MCF 10A (cell line): Measurements from ENCODE around the gene CD99. TPM values are rescaled to one million over a fixed set of nuclear protein-coding genes. Genes with fewer than 3 reads are reported as not detected.
A peak's percentile ranks its signal among the peaks of the same experiment; 100 is the strongest.

Source experiments
- BruUV-seq: library from RNA; stranded (reverse); fragments of 400-500 nt; replicated peaks from 2 replicates; lab custom pipeline; 2021; lab: Mats Ljungman, UMichigan
- CTCF ChIA-PET: fragments of 300-600 bp; sonication (Branson Sonifier 250); formaldehyde crosslinking; extraction: SDS; loops from one replicate; lab custom pipeline; 2021; ENCODE audit warnings: antibody characterized with exemption, inconsistent platforms; lab: Yijun Ruan, JAX
- POLR2A ChIA-PET: fragments of 300-600, 350-650 bp; sonication (Branson Sonifier 250); formaldehyde crosslinking; extraction: SDS; loops from one replicate; lab custom pipeline; 2020; ENCODE audit warnings: antibody characterized with exemption, inconsistent platforms; lab: Yijun Ruan, JAX
- DNase-seq: peaks from one replicate; pipeline ENCODE4 v3.0.0-alpha.2; 2018; ENCODE audit not compliant: unreplicated experiment
- H3K27ac Mint-ChIP-seq: one replicate; pipeline ENCODE4 v1.8.0; 2022; ENCODE audit warnings: mild to moderate bottlenecking, low read depth, mixed read lengths; ENCODE audit not compliant: unreplicated experiment
- H3K27me3 Mint-ChIP-seq: one replicate; pipeline ENCODE4 v1.8.0; 2022; ENCODE audit warnings: mixed read lengths; ENCODE audit not compliant: insufficient read depth, unreplicated experiment
- H3K36me3 Mint-ChIP-seq: one replicate; pipeline ENCODE4 v1.8.0; 2022; ENCODE audit warnings: mild to moderate bottlenecking, moderate library complexity, mixed read lengths; ENCODE audit not compliant: insufficient read depth, unreplicated experiment
- H3K4me1 Mint-ChIP-seq: one replicate; pipeline ENCODE4 v1.8.0; 2022; ENCODE audit warnings: mixed read lengths; ENCODE audit not compliant: insufficient read depth, unreplicated experiment
- H3K4me3 Mint-ChIP-seq: one replicate; pipeline ENCODE4 v1.8.0; 2022; ENCODE audit warnings: mild to moderate bottlenecking, moderate library complexity, mixed read lengths; ENCODE audit not compliant: unreplicated experiment
- H3K9me3 Mint-ChIP-seq: one replicate; pipeline ENCODE4 v1.8.0; 2022; ENCODE audit warnings: mixed read lengths; ENCODE audit not compliant: unreplicated experiment
- intact Hi-C: fragments of 100-400 bp; cut with micrococcal nuclease; formaldehyde crosslinking; loops from 2 replicates; pipeline ENCODE4 v1.14.1; 2022
- total RNA-seq: library from RNA; stranded (reverse); gene quantifications from 2 replicates; pipeline ENCODE4 v1.2.3, GENCODE V29; 2022
- TF ChIP-seq, protein P1 (sequence below): fragments of 200-600 bp; IDR thresholded peaks from one replicate; pipeline ENCODE4 v1.8.0; 2022; ENCODE audit warnings: antibody characterized with exemption, mild to moderate bottlenecking; ENCODE audit not compliant: unreplicated experiment

The CD99 gene
- total RNA-seq, 1 experiment from 2014 or later, result 176 TPM

DNA sequence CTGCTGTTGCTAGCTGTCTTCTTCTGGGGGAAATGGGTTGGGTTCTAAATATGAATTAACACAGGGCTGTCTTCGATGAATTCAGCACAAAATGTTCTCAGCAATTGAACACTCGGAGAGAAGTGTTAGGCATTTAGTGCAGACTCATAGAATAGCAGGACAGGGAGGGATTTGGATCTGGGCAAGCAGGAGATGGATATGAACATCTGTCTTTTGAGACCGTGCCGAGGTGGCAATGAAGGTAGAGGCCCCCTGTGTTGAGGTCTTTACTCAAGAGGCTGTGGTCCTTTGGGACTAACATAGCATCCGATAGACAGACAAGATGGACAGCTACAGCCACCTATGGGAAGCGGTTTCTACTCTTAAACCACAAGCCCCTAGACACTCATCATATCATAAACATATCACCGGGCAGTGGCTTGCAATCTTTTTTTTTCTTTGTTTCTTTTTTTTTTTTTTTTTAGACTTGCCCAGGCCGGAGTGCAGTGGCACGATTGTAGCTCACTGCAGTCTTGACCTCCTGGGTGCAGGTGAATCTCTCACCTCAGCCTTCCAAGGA lies 6.7 kb downstream of the CD99 start:
- BruUV-seq, result no TSS peak
- Mint-ChIP-seq H3K9me3 (peaks cover 11% of the 10 kb centered on the region), H3K4me3 (no peak overlapping the region), H3K4me1 (peaks cover 35% of the 10 kb centered on the region), H3K27me3 (no peaks in the 10 kb centered on the region), H3K36me3 (peaks cover 42% of the 10 kb centered on the region), H3K27ac (peak overlapping the region; percentile 85)
- POLR2A ChIA-PET, result no interaction called here
- TF ChIP-seq, protein P1, sequence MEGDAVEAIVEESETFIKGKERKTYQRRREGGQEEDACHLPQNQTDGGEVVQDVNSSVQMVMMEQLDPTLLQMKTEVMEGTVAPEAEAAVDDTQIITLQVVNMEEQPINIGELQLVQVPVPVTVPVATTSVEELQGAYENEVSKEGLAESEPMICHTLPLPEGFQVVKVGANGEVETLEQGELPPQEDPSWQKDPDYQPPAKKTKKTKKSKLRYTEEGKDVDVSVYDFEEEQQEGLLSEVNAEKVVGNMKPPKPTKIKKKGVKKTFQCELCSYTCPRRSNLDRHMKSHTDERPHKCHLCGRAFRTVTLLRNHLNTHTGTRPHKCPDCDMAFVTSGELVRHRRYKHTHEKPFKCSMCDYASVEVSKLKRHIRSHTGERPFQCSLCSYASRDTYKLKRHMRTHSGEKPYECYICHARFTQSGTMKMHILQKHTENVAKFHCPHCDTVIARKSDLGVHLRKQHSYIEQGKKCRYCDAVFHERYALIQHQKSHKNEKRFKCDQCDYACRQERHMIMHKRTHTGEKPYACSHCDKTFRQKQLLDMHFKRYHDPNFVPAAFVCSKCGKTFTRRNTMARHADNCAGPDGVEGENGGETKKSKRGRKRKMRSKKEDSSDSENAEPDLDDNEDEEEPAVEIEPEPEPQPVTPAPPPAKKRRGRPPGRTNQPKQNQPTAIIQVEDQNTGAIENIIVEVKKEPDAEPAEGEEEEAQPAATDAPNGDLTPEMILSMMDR, result no peak
- no peak for DNase-seq
- CTCF ChIA-PET, result no interaction called here
- intact Hi-C loops, result no loop called here

DNA sequence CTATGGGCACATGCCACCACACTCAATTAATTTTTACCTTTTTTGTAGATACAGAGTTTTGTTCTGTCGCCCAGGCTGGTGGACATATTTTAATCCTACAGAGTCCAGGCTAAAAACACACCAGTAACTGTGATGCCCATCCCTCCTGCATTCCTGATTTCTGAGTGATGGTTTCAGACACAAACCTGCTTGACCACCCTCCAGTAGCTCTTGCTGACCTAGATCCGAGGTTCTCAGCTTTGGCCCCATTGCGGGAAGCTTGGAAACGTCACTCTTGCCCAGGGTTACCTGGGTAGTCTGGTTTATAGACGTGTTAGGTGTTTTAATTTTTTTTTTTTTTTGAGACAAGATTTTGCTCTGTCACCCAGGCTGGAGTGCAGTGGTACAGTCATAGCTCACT lies 7.5 kb downstream of the CD99 start:
- BruUV-seq, result no TSS peak
- Mint-ChIP-seq H3K27me3 (no peaks in the 10 kb centered on the region), H3K36me3 (peaks cover 43% of the 10 kb centered on the region), H3K4me1 (peaks cover 28% of the 10 kb centered on the region), H3K27ac (peak overlapping the region; percentile 46), H3K9me3 (peaks cover 11% of the 10 kb centered on the region), H3K4me3 (no peak overlapping the region)
- POLR2A ChIA-PET, result no interaction called here
- DNase-seq, result no peak
- CTCF ChIA-PET, result no interaction called here
- intact Hi-C loops, result no loop called here
- TF ChIP-seq, protein P1, result no peak

DNA sequence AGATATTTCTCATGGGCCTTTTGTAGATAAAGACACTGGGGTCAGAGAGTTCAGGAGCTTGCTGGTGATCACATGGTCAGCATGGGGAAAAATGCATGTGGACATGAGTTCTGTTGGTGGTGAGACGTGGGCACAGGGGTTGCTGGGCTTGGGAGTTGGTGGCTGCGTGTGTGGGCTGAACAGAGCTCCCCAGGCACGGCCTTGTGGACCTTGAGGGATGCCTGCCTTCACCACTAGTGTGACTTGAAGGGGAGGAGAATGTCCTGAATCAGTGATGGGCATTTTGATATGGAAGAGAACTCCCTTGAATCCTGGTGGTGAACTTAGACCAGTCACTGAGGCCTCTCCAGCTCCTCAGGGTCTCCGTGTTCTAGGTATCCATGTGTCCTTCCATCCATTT lies 8.9 kb downstream of the CD99 start:
- H3K4me3 Mint-ChIP-seq, result no peak overlapping the region
- peaks cover 11% of the 10 kb centered on the region for H3K9me3 Mint-ChIP-seq
- no peak for DNase-seq
- no TSS peak for BruUV-seq
- H3K36me3 Mint-ChIP-seq, result peaks cover 41% of the 10 kb centered on the region
- CTCF ChIA-PET, result no interaction called here
- POLR2A ChIA-PET, result no interaction called here
- H3K27ac Mint-ChIP-seq, result no peak overlapping the region
- no peaks in the 10 kb centered on the region for H3K27me3 Mint-ChIP-seq
- peaks cover 28% of the 10 kb centered on the region for H3K4me1 Mint-ChIP-seq
- intact Hi-C loops, result no loop called here
- TF ChIP-seq, protein P1, result no peak

DNA sequence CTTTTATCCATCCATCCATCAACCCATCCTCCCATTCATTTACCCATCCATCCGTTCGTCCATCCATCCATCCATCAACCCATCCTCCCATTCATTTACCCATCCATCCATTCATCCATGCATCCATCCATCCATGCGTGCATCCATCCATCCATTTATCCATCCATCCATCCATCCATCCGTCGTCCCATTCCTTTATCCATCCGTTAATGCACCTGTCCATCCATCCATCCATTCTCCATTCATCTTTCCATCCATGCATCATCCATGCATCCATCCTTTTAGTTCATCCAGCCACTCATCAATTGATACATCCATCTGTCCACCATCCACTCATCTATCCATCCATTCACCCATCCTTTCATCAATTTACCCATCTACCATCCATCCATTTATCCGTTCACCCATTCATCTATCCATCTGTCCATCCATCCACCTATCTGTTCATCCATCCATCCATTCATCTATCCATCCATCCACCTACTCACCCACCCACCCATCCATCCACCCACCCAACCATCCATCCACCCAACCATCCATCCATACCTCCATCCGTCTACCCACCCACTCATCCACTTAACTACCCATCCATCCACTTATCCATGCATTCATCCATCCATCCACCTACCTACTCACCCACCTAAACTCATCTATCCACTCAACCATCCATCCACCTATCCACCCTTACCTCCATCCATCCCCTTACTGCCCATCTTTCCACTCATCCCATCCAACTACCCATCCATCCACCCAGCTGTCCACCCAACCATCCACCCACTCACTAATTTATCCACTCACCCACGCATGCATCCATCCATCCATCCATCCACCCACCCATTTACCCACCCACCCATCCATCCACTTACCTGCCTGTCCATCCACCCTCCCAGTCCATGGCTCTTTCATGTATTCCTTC lies 9.6 kb downstream of the CD99 start:
- peaks cover 38% of the 10 kb centered on the region for H3K36me3 Mint-ChIP-seq
- H3K9me3 Mint-ChIP-seq, result peaks cover 11% of the 10 kb centered on the region
- POLR2A ChIA-PET, result no interaction called here
- BruUV-seq, result no TSS peak
- CTCF ChIA-PET, result no interaction called here
- intact Hi-C loops, result no loop called here
- no peak overlapping the region for H3K27ac Mint-ChIP-seq
- H3K4me1 Mint-ChIP-seq, result peaks cover 28% of the 10 kb centered on the region
- H3K27me3 Mint-ChIP-seq, result no peaks in the 10 kb centered on the region
- no peak overlapping the region for H3K4me3 Mint-ChIP-seq
- no peak for DNase-seq
- TF ChIP-seq, protein P1, result no peak
